ENCODE data around the gene NOC2L.
A peak's percentile ranks its signal among the peaks of the same experiment; 100 is the strongest.

NOC2L gene

GRCh38 chr1:927234-927633 is 31.8 kb downstream of the NOC2L start:
- no peak for DNase-seq

- peak; percentile 41 for DNase-seq
Observed at GRCh38 chr1:925561-926421, 33.3 kb downstream of the NOC2L start.

- DNase-seq: no peak
Observed at GRCh38 chr1:924656-925560, 34.1 kb downstream of the NOC2L start.

GRCh38 chr1:923991-924655 is 34.9 kb downstream of the NOC2L start:
- DNase-seq: no peak

GRCh38 chr1:923131-923990 is 35.7 kb downstream of the NOC2L start, which contains the start of gene SAMD11:
TSS of gene SAMD11 (plus strand) at chr1:923923. CDS start at chr1:924432, 509 bp downstream.
- peak; percentile 66 for DNase-seq

GRCh38 chr1:921011-921837 is 37.8 kb downstream of the NOC2L start:
- peak; percentile 76 for DNase-seq

GRCh38 chr1:920521-920920 is 38.5 kb downstream of the NOC2L start:
- DNase-seq: no peak

- DNase-seq: no peak
Observed at GRCh38 chr1:920010-920409, 39.0 kb downstream of the NOC2L start.

- DNase-seq: no peak
Observed at GRCh38 chr1:919271-919872, 39.7 kb downstream of the NOC2L start.

GRCh38 chr1:918843-919242 is 40.2 kb downstream of the NOC2L start:
- no peak for DNase-seq

GRCh38 chr1:918353-918752 is 40.7 kb downstream of the NOC2L start:
- DNase-seq: no peak

- DNase-seq: no peak
Observed at GRCh38 chr1:917466-918091, 41.5 kb downstream of the NOC2L start.

- DNase-seq: no peak
Observed at GRCh38 chr1:917076-917459, 42.0 kb downstream of the NOC2L start.

GRCh38 chr1:916173-917075 is 42.6 kb downstream of the NOC2L start:
- peak; percentile 23 for DNase-seq

- no peak for DNase-seq
Observed at GRCh38 chr1:915295-916172, 43.5 kb downstream of the NOC2L start.

GRCh38 chr1:914891-915280 is 44.2 kb downstream of the NOC2L start:
- DNase-seq: no peak

- DNase-seq: no peak
Observed at GRCh38 chr1:914131-914890, 44.7 kb downstream of the NOC2L start.

Measured in NCI-H446 treated with DMSO at 0.1 percent for 48 hours (cell line).